C4-2B (cell line): ENCODE results near the gene APAF1.

Experiments used
- ZFX ChIP-seq: fragments of 450-650 bp; IDR thresholded peaks from 2 replicates; pipeline ENCODE4 v1.6.1; 2017
- TF ChIP-seq, protein P1 (sequence below): fragments of 450-650 bp; conservative IDR thresholded peaks from 2 replicates; pipeline ENCODE4 v1.5.1; 2017; ENCODE audit warnings: mild to moderate bottlenecking

DNA sequence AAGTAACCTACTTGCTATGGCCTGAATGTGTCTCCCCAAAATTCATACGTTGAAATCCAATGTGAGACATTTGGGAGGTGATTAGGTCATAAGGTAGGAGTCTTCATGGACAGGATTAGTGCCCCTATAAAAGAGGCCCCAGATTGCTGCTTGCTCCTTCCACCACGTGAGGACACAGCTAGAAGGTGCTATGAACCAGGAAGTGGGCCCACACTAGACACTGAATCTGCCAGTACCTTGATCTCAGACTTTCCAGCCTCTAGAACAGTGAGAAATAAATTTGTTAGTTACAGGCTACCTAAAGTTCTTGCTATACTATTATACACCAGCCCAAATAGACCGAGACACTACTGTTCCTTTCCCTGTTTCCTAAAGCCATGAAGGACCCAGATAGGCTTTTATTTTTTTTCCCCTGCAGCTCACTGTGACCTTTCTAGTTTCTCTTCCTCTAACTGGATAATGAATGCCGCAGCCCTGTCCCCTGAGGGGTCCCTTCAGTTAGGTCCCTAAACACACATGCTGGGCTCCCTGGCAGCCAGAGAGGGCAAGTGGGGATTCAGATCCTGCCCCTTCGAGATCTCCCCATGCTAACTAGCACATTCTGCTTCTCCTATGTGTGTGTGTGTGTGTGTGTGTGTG is 32.3 kb upstream of the APAF1 start:
- TF ChIP-seq, protein P1, sequence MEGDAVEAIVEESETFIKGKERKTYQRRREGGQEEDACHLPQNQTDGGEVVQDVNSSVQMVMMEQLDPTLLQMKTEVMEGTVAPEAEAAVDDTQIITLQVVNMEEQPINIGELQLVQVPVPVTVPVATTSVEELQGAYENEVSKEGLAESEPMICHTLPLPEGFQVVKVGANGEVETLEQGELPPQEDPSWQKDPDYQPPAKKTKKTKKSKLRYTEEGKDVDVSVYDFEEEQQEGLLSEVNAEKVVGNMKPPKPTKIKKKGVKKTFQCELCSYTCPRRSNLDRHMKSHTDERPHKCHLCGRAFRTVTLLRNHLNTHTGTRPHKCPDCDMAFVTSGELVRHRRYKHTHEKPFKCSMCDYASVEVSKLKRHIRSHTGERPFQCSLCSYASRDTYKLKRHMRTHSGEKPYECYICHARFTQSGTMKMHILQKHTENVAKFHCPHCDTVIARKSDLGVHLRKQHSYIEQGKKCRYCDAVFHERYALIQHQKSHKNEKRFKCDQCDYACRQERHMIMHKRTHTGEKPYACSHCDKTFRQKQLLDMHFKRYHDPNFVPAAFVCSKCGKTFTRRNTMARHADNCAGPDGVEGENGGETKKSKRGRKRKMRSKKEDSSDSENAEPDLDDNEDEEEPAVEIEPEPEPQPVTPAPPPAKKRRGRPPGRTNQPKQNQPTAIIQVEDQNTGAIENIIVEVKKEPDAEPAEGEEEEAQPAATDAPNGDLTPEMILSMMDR = no peak
- no peak for TF ChIP-seq ZFX
